Mucosa of gallbladder (tissue), 1 donor: ENCODE measurements around the gene SZRD1. TPM values are rescaled to one million over a fixed set of nuclear protein-coding genes. Genes with fewer than 3 reads are reported as not detected.
A peak's percentile ranks its signal among the peaks of the same experiment; 100 is the strongest.

ENCODE experiments used
- DNase-seq: peaks from one replicate; pipeline ENCODE4 v3.0.0-alpha.2; 2020; ENCODE audit warnings: low spot score
- total RNA-seq: library from RNA; stranded (reverse); gene quantifications from one replicate; pipeline ENCODE4 v1.2.1, GENCODE V29; 2021
- donor health status: DM: no; HTN: no; CAD: no.

SZRD1 gene
- total RNA-seq, 1 donor from 2014 or later: 134 TPM

- DNase-seq: no peak
Observed at GRCh38 chr1:16440131-16440469, 73.1 kb downstream of the SZRD1 start.

- DNase-seq: peak; percentile 95
Observed at GRCh38 chr1:16440470-16441281, 73.6 kb downstream of the SZRD1 start, which contains the start of gene NECAP2. TSS of gene NECAP2 (plus strand) at chr1:16440724. CDS start at chr1:16440762, 38 bp downstream.

GRCh38 chr1:16441282-16441665, 74.2 kb downstream of the SZRD1 start:
- no peak for DNase-seq

- no peak for DNase-seq
Observed at GRCh38 chr1:16442265-16442664, 75.2 kb downstream of the SZRD1 start.

- DNase-seq: no peak
Observed at GRCh38 chr1:16442941-16443340, 75.9 kb downstream of the SZRD1 start.

- DNase-seq: no peak
Observed at GRCh38 chr1:16443975-16444770, 77.1 kb downstream of the SZRD1 start.

GRCh38 chr1:16445052-16445451, 78.0 kb downstream of the SZRD1 start:
- DNase-seq: no peak

GRCh38 chr1:16446116-16446515, 79.1 kb downstream of the SZRD1 start:
- no peak for DNase-seq

GRCh38 chr1:16447641-16448040, 80.6 kb downstream of the SZRD1 start:
- DNase-seq: no peak

Other genes with a start within 250 kb of the SZRD1 start
- 37.2 TPM for gene EPHA2, start 211.2 kb upstream of the SZRD1 start, total RNA-seq
- 6.4 TPM for gene ARHGEF19, start 154.6 kb upstream of the SZRD1 start, total RNA-seq
- 20.6 TPM for gene CPLANE2, start 130.1 kb upstream of the SZRD1 start, total RNA-seq
- gene FBXO42, start 14.8 kb upstream of the SZRD1 start, total RNA-seq: 20.8 TPM
- gene SPATA21, start 70.2 kb downstream of the SZRD1 start, total RNA-seq: not detected
- 46.4 TPM for gene NECAP2, start 73.5 kb downstream of the SZRD1 start, total RNA-seq
- 1,358 TPM for gene RNU1-1, start 147.0 kb downstream of the SZRD1 start, total RNA-seq
- 64.2 TPM for gene NBPF1, start 246.3 kb downstream of the SZRD1 start, total RNA-seq